ENCODE data around the gene PAX5.

PAX5 gene

GRCh38 chr9:36988848-36989247 is 45.2 kb downstream of the PAX5 start:
- Histone ChIP-seq H3K27me3 (ENCODE audit: control insufficient read depth, low read length) (no peaks in the 10 kb centered on the region), H3K27ac (ENCODE audit: low read depth, low read length) (no peak overlapping the region), H3K4me1 (ENCODE audit: control insufficient read depth, low read length) (peaks cover 41% of the 10 kb centered on the region), H3K36me3 (ENCODE audit: control insufficient read depth, low read length) (peaks cover 91% of the 10 kb centered on the region), H3K4me3 (ENCODE audit: low read length) (no peak overlapping the region), H3K9me3 (ENCODE audit: control insufficient read depth, insufficient read depth, low read length) (peaks cover 3% of the 10 kb centered on the region; the same call in 1 of the 2 replicates), H3K9me2 (replicated peaks; ENCODE audit: control insufficient read depth, low read length) (no peaks in the 10 kb centered on the region), H4K20me1 (ENCODE audit: control insufficient read depth, insufficient read depth, low read depth, low read length) (peaks cover 13% of the 10 kb centered on the region; the same call in 1 of the 2 replicates), H3K4me2 (ENCODE audit: low read length) (no peak overlapping the region), H3F3A (ENCODE audit: control insufficient read depth, insufficient read depth) (peaks cover 6% of the 10 kb centered on the region; the same call in 1 of the 2 replicates), H3K79me2 (ENCODE audit: control insufficient read depth, low read length) (peaks cover 97% of the 10 kb centered on the region)
- TF ChIP-seq EZH2phosphoT487 (IDR thresholded peaks at IDR 0.05; ENCODE audit: borderline replicate concordance, low read length): no peak
- TF ChIP-seq, protein P1, sequence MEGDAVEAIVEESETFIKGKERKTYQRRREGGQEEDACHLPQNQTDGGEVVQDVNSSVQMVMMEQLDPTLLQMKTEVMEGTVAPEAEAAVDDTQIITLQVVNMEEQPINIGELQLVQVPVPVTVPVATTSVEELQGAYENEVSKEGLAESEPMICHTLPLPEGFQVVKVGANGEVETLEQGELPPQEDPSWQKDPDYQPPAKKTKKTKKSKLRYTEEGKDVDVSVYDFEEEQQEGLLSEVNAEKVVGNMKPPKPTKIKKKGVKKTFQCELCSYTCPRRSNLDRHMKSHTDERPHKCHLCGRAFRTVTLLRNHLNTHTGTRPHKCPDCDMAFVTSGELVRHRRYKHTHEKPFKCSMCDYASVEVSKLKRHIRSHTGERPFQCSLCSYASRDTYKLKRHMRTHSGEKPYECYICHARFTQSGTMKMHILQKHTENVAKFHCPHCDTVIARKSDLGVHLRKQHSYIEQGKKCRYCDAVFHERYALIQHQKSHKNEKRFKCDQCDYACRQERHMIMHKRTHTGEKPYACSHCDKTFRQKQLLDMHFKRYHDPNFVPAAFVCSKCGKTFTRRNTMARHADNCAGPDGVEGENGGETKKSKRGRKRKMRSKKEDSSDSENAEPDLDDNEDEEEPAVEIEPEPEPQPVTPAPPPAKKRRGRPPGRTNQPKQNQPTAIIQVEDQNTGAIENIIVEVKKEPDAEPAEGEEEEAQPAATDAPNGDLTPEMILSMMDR (IDR thresholded peaks at IDR 0.05; ENCODE audit: low read depth, low read length, poor library complexity, severe bottlenecking): no peak

DNA sequence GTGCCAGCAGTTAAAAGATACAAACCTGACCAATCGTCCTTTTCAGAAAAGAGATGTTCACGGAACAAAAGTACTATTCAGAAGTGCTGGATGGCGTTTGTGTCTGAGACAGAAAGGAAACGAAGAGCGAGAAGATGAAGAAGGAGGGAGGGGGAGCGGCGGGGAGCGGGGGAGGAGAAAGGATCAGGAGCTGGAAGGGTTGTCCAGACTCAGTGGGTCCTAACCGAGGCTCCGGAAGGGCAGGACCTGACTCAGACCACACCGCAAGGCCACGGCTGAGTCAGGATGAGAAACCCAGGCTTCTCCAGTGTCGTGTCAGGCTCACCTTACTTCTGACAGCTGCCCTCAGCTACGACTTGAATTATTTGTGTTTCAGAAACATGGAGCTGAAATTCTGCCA is 46.2 kb downstream of the PAX5 start:
- Histone ChIP-seq H3K27me3 (ENCODE audit: control insufficient read depth, low read length) (no peaks in the 10 kb centered on the region), H3F3A (ENCODE audit: control insufficient read depth, insufficient read depth) (no peaks in the 10 kb centered on the region; the same call in 1 of the 2 replicates), H3K36me3 (ENCODE audit: control insufficient read depth, low read length) (peaks cover 92% of the 10 kb centered on the region), H3K79me2 (ENCODE audit: control insufficient read depth, low read length) (peaks cover 98% of the 10 kb centered on the region), H3K9me3 (ENCODE audit: control insufficient read depth, insufficient read depth, low read length) (peaks cover 3% of the 10 kb centered on the region; the same call in 1 of the 2 replicates), H3K4me2 (ENCODE audit: low read length) (no peak overlapping the region), H3K4me3 (ENCODE audit: low read length) (no peak overlapping the region), H3K27ac (ENCODE audit: low read depth, low read length) (no peak overlapping the region), H3K4me1 (ENCODE audit: control insufficient read depth, low read length) (peaks cover 34% of the 10 kb centered on the region), H4K20me1 (ENCODE audit: control insufficient read depth, insufficient read depth, low read depth, low read length) (peaks cover 14% of the 10 kb centered on the region; the same call in 1 of the 2 replicates), H3K9me2 (replicated peaks; ENCODE audit: control insufficient read depth, low read length) (no peaks in the 10 kb centered on the region)
- TF ChIP-seq, protein P1 (IDR thresholded peaks at IDR 0.05; ENCODE audit: low read depth, low read length, poor library complexity, severe bottlenecking): no peak
- TF ChIP-seq EZH2phosphoT487 (IDR thresholded peaks at IDR 0.05; ENCODE audit: borderline replicate concordance, low read length): no peak

- peaks cover 32% of the 10 kb centered on the region for H3K4me1 ChIP-seq (ENCODE audit: control insufficient read depth, low read length)
- H3F3A ChIP-seq (ENCODE audit: control insufficient read depth, insufficient read depth): no peaks in the 10 kb centered on the region
- H3K27ac ChIP-seq (ENCODE audit: low read depth, low read length): no peak overlapping the region
- peaks cover 98% of the 10 kb centered on the region for H3K79me2 ChIP-seq (ENCODE audit: control insufficient read depth, low read length)
- peaks cover 92% of the 10 kb centered on the region for H3K36me3 ChIP-seq (ENCODE audit: control insufficient read depth, low read length)
- H4K20me1 ChIP-seq (ENCODE audit: control insufficient read depth, insufficient read depth, low read depth, low read length): peaks cover 14% of the 10 kb centered on the region; the same call in 1 of the 2 replicates
- no peaks in the 10 kb centered on the region for H3K9me2 ChIP-seq (replicated peaks; ENCODE audit: control insufficient read depth, low read length)
- H3K9me3 ChIP-seq (ENCODE audit: control insufficient read depth, insufficient read depth, low read length): peaks cover 3% of the 10 kb centered on the region; the same call in 1 of the 2 replicates
- H3K4me3 ChIP-seq (ENCODE audit: low read length): no peak overlapping the region
- no peaks in the 10 kb centered on the region for H3K27me3 ChIP-seq (ENCODE audit: control insufficient read depth, low read length)
- H3K4me2 ChIP-seq (ENCODE audit: low read length): no peak overlapping the region
- no peak for TF ChIP-seq EZH2phosphoT487 (IDR thresholded peaks at IDR 0.05; ENCODE audit: borderline replicate concordance, low read length)
- TF ChIP-seq, protein P1 (IDR thresholded peaks at IDR 0.05; ENCODE audit: low read depth, low read length, poor library complexity, severe bottlenecking): no peak
Observed at GRCh38 chr9:36987409-36987808, 46.7 kb downstream of the PAX5 start.

All from DOHH2 (cell line).